ENCODE measurements around the gene FAHD2B.
"Not testable (repeated sequence)": the region's sequence is repeated elsewhere in the genome, so short reads cannot be mapped to it uniquely, and the experiment has no call there.

Gene FAHD2B

GRCh38 chr2:97094772-97095611 is at the start of gene FAHD2B:
Gene FAHD2B, minus strand, starts transcription at chr2:97094882. Its CDS starts 3,176 bp downstream, at chr2:97091706.
- DNase-seq (ENCODE audit: low read depth in 4 of 4, low spot score in 1 of 4): peak; percentile 60 to 79 (median 76)

GRCh38 chr2:97144016-97144415 is 49.3 kb upstream of the FAHD2B start:
- not testable (repeated sequence) for DNase-seq (ENCODE audit: low read depth in 4 of 4, low spot score in 1 of 4)

DNA sequence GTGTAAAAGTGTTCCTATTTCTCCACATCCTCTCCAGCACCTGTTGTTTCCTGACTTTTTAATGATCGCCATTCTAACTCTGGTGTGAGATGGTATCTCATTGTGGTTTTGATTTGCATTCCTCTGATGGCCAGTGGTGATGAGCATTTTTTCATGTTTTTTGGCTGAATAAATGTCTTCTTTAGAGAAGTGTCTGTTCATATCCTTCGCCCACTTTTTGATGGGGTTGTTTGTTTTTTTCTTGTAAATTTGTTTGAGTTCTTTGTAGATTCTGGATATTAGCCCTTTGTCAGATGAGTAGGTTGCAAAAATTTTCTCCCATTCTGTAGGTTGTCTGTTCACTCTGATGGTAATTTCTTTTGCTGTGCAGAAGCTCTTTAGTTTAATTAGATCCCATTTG is 34.4 kb upstream of the FAHD2B start:
- not testable (repeated sequence) for DNase-seq (ENCODE audit: low read depth in 4 of 4, low spot score in 1 of 4)

GRCh38 chr2:97113882-97114255 is 19.2 kb upstream of the FAHD2B start:
- DNase-seq (ENCODE audit: low read depth in 4 of 4, low spot score in 1 of 4): not testable (repeated sequence)

GRCh38 chr2:97113050-97113881 is 18.6 kb upstream of the FAHD2B start, which contains the start of gene ANKRD36:
Gene ANKRD36, plus strand, starts transcription at chr2:97113153. Its CDS starts 587 bp downstream, at chr2:97113740.
- peak; percentile 60 to 84 (median 69) for DNase-seq (ENCODE audit: low read depth in 4 of 4, low spot score in 1 of 4)

DNA sequence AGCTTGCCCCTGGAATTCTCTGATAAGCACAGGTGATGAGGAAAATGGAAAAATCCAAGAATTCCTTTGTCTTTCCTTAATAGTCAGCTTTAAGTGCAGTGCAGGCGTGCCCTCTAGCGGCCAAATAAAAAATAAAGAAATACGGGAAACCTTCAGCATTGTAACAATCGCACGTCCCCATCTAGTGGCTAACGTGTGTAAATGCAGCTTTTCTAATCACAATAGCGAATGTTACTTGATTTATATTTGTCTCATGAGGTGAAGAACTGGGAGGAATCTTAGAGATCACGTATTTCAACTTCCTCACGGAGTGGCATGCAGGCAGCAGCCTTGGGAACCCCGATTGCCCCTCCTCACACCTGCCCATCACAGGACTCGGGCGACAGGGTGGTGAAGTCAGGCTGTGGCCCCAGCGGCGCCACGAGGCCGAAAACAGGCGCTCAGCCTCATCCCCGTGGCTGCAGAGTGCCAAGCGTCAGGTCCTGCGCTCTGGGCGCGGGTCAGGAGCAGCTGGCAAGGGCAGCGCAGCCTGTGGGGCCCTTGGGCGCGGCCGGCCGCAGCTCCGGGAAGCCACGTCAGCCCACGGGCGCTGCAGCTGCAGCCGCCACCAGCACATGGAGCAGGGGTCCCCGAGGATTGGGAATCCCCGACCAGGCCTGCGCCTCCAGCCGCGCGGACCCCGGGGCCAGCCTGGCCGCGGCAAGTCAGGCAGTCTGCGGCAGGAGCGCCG is 17.8 kb upstream of the FAHD2B start:
- peak; percentile 10 to 36 (median 25) for DNase-seq (ENCODE audit: low read depth in 4 of 4, low spot score in 1 of 4)

GRCh38 chr2:97111246-97111645 is 16.6 kb upstream of the FAHD2B start:
- not testable (repeated sequence) for DNase-seq (ENCODE audit: low read depth in 4 of 4, low spot score in 1 of 4)

DNA sequence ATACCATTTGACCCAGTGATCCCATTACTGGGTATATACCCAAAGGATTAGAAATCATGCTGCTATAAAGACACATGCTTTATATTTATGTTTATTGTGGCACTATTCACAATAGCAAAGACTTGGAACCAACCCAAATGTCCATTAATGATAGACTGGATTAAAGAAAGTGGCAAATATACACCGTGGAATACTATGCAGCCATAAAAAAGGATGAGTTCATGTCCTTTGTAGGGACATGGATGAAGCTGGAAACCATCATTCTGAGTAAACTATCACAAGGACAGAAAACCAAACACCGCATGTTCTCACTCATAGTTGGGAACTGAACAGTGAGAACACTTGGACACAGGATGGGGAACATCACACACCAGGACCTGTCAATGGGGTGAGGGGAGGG is 12.2 kb upstream of the FAHD2B start:
- DNase-seq (ENCODE audit: low read depth in 4 of 4, low spot score in 1 of 4): not testable (repeated sequence)

DNA sequence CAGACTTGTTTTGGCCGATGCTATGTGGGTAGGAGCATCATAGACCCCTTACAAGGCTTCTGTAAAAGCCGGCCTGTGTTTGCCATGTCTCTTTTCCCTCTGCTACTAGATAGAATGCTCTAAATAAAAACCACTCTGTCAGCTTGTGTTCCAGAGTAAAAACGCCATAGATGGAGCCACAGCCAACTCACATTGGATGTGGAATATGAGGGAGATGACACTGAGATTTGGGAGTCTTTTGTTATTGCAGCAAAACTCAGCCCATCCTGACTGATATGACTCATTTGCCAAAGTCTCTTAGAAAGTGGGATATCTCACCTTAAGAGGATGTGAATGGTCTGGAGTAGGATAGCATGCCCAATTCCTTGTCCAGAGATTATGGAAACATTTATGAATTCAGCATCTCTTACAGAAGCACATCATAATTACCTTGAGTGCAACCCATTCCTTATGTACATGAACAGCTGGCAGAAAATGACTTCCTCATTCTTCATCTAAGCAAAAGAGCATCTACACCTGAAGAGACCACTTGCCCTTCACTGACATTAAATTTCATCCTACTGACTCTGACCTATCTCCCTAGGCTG is 4.2 kb upstream of the FAHD2B start:
- DNase-seq (ENCODE audit: low read depth in 4 of 4, low spot score in 1 of 4): not testable (repeated sequence)

GRCh38 chr2:97095661-97096060 is 979 bp upstream of the FAHD2B start:
- DNase-seq (ENCODE audit: low read depth in 4 of 4, low spot score in 1 of 4): no peak

DNA sequence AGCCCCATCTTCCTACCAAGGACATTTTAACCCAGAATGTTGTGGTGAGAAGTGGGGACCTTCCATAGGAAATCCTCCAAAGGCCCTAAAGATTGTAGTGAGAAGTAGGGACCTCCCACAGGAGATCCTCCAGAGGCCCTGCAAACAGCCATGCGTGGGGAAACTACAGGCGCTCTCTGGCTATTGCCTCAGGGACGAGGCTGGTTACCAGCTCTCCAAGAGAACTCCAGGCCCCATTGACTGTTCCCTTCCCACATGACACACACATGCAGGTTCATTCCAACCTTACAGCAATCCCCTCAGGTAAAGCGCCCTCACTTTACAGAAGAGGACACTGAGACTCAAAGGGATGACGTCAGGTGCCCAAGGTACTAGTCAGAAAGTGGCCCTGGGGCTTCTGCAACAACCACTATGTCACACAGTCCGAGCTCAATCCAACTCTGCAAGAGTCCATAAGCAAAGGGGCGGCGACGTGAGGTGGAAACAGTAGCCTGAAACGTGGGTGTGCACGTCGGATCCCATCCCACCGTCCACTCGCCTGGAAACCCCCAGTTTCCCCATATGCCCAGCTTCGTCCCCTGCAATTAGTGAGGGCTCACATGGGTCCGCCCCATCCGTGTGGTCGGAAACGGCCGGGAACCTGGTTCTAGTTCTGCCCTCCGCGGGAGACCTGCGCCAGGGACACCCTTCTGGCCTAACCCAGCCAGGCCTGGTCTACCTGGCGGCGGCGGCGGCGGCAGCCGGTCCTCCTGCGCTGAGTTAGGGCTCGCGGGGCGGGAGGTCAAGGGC is 505 bp downstream of the FAHD2B start:
- not testable (repeated sequence) for DNase-seq (ENCODE audit: low read depth in 4 of 4, low spot score in 1 of 4)

DNA sequence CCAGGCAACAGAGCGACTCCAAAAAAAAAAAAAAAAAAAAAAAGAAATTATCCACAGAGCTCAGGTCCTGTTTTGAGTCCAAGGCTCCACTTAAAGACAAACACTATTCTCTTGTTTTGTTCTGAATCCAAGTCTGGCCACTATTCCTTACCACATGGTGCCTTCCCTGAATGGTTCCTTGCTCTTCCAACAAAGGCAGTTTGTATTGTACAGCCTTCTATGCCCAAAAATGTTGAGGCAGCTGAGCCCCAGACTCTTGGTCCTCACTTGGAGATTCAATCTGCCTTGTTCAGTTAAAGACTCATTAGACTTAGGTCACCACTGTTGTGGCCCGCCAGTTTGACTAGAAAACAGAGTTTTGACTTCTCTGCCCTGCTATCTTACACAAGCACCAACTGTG is 1.7 kb downstream of the FAHD2B start:
- DNase-seq (ENCODE audit: low read depth in 4 of 4, low spot score in 1 of 4): not testable (repeated sequence)

DNA sequence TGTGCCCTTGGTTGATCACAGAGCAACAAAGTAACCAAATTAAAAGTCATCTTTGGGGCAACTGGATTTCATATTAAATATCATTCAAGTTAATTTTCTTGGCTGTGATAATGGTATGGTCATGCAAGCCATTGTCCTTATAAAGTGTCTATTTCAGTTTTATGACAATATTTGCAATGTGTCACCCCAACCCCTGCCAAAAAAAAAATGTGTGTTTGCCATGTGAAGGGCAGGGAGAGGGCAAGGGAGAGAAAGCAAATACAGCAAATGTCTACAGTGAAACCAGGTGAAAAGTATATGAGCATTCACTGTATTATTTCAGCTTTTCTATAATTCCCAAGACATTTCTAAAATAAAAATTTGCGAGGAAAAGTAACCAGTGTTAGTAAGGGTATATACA is 6.0 kb downstream of the FAHD2B start:
- DNase-seq (ENCODE audit: low read depth in 4 of 4, low spot score in 1 of 4): not testable (repeated sequence)

- DNase-seq (ENCODE audit: low read depth in 4 of 4, low spot score in 1 of 4): not testable (repeated sequence)
Observed at GRCh38 chr2:97085093-97085492, 9.6 kb downstream of the FAHD2B start.

DNA sequence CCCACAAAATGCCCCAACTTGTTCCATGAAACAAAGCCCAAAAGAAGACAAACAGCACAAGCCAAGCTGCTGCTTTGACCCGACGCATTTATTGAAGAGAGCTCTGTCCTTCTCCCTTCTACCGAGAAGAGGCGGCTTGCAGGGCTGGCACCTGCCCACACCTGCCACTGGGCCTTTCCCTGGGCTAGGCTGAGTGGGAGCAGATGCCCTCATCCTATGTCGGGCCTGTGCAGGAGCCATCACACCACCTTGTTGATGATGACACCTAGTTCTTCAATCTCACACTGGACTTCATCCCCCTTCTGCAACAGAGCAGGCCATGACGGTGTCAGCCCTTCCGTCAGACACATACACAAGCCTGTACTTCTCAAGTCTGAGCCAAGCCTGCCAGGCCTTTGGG is 11.2 kb downstream of the FAHD2B start:
- DNase-seq (ENCODE audit: low read depth in 4 of 4, low spot score in 1 of 4): not testable (repeated sequence)

DNA sequence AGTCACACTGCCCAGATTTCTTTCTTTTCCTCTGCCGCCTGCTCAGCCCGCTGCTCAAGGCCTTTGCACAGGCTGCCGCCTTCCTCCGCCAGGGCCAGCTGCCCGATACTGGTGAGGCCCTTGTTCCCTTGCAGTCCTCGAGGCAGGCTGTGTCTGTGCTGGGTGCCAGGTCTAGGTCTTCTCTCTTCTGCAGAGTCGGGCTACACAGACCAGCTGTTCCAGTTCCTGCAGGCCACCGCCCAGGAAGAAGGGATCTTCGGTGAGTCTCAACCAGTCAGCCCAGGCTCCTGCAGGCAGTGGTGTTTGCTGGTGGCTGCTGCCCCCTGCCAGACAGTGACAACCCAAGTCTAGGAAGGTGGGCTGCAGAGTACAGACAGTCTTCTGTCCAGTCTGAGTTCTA is 12.5 kb downstream of the FAHD2B start:
- DNase-seq (ENCODE audit: low read depth in 4 of 4, low spot score in 1 of 4): not testable (repeated sequence)

DNA sequence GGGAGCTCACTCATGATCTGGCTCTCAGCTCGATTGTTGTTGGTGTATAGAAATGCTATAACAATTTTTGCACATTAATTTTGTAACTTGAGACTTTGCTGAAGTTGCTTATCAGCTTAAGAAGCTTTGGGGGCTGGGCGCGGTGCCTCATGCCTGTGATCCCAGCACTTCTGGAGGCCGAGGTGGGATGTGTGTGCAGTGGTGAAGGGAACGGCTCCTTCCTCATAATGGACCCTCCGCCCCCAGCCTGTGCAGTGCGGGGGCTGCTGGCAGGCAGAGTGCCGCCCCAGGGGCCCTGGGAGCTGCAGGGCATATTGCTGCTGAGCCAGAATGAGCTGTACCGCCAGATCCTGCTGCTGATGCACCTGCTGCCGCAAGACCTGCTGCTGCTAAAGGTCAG is 13.8 kb downstream of the FAHD2B start:
- DNase-seq (ENCODE audit: low read depth in 4 of 4, low spot score in 1 of 4): not testable (repeated sequence)

DNA sequence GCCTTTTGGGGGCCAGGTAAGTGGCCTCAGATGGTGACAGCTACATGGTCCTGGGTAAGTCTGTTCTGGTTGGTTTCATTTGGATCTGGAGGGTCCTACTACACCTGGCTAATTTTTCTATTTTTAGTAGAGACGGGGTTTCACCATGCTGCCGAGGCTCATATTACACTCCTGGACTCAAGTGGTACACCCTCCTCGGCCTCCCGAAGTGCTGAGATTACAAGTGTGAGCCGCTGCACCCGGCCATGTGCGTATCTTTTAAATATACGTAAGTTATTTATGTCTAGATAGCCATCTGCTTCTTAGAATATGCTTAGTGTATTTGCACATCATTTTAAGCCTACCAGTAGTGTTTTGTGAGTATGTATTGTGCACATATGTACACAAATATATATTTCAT is 17.5 kb downstream of the FAHD2B start:
- DNase-seq (ENCODE audit: low read depth in 4 of 4, low spot score in 1 of 4): not testable (repeated sequence)

- not testable (repeated sequence) for DNase-seq (ENCODE audit: low read depth in 4 of 4, low spot score in 1 of 4)
Observed at GRCh38 chr2:97070915-97071314, 23.8 kb downstream of the FAHD2B start.

DNA sequence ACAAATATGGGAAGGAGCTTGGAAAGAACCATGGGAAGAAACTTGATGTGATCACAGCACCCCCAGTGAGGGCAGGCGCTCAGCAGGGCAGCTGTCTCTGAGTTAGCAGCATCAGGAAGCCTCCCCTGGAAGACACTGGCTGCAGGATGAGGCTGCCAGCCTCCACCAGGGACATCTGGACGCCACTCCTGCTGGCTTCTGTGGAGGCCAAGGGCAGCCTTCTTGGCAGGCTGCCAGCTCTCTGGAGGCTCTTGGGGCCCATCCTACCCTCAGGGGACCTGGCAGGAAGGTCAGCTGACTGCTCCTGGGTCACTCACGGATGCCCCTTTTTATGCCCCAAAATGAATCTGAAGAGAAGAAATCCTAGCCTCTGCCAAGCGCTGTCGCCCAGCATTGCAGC is 26.0 kb downstream of the FAHD2B start:
- not testable (repeated sequence) for DNase-seq (ENCODE audit: low read depth in 4 of 4, low spot score in 1 of 4)

Measured in stimulated activated CD4-positive, alpha-beta T cell treated with anti-CD3 and anti-CD28 coated beads, Interleukin-1b, Interleukin-23, amount 100 ng/mL, for 24 hours (primary cell).